OCI-LY7 (cell line): Measurements from ENCODE around the gene SEMA3E. TPM values are rescaled to one million over a fixed set of nuclear protein-coding genes. Genes with fewer than 3 reads are reported as not detected.

Experiments used
- BruUV-seq: library from RNA; stranded (reverse); fragments of 400-500 nt; replicated peaks from 2 replicates; lab custom pipeline; 2021; lab: Mats Ljungman, UMichigan
- CTCF ChIA-PET: fragments of 300-600 bp; sonication (Branson Sonifier 250); formaldehyde crosslinking; loops from one replicate; lab custom pipeline; 2022; ENCODE audit warnings: antibody characterized with exemption; ENCODE audit not compliant: unreplicated experiment; lab: Charles Lee
- POLR2A ChIA-PET: fragments of 300-600 bp; sonication (Branson Sonifier 250); formaldehyde crosslinking; loops from one replicate; lab custom pipeline; 2022; ENCODE audit warnings: antibody characterized with exemption; lab: Charles Lee
- DNase-seq: peaks from one replicate; pipeline ENCODE4 v3.0.0-alpha.2; 2015; ENCODE audit warnings: low spot score
- H2AFZ ChIP-seq: fragments of 200-600 bp; sonication (generic), shearing (Covaris generic); 2 replicates; pipeline ENCODE4 v1.6.1; 2014; ENCODE audit warnings: mild to moderate bottlenecking, antibody characterized with exemption, low read length, moderate library complexity
- H3K27ac ChIP-seq: fragments of 200-600 bp; sonication (generic); 2 replicates; pipeline ENCODE4 v1.5.1; 2014; ENCODE audit warnings: mixed run types, low read depth, mild to moderate bottlenecking, moderate library complexity, low read length, inconsistent platforms; ENCODE audit not compliant: poor library complexity, severe bottlenecking
- H3K36me3 ChIP-seq: fragments of 200-600 bp; sonication (generic); 2 replicates; pipeline ENCODE4 v1.6.1; 2014; ENCODE audit warnings: mild to moderate bottlenecking, antibody characterized with exemption, low read length, moderate library complexity, mixed read lengths; ENCODE audit not compliant: insufficient read depth
- H3K4me1 ChIP-seq: fragments of 200-600 bp; sonication (generic); 2 replicates; pipeline ENCODE4 v1.5.1; 2014; ENCODE audit warnings: mild to moderate bottlenecking, low read length; ENCODE audit not compliant: insufficient read depth, poor library complexity, severe bottlenecking
- H3K4me2 ChIP-seq: fragments of 200-600 bp; sonication (generic); 2 replicates; pipeline ENCODE4 v1.6.1; 2014; ENCODE audit warnings: mild to moderate bottlenecking, low read length
- H3K4me3 ChIP-seq: fragments of 200-600 bp; sonication (generic); 2 replicates; pipeline ENCODE4 v1.5.1; 2014; ENCODE audit warnings: mild to moderate bottlenecking, low read depth, low read length; ENCODE audit not compliant: poor library complexity, severe bottlenecking
- H3K79me2 ChIP-seq: fragments of 200-600 bp; sonication (generic); 2 replicates; pipeline ENCODE4 v1.6.1; 2016; ENCODE audit warnings: low read depth, mild to moderate bottlenecking, low read length, moderate library complexity, mixed read lengths; ENCODE audit not compliant: insufficient read depth
- H3K9me2 ChIP-seq: fragments of 200-600 bp; sonication (generic); 2 replicates; pipeline ENCODE4 v1.6.1; 2016; ENCODE audit warnings: mild to moderate bottlenecking, low read length, mixed read lengths; ENCODE audit not compliant: insufficient read depth
- H3K9me3 ChIP-seq: fragments of 200-600 bp; sonication (generic); 2 replicates; pipeline ENCODE4 v1.6.1; 2014; ENCODE audit warnings: mild to moderate bottlenecking, mixed run types, low read length, mixed read lengths
- H4K20me1 ChIP-seq: fragments of 200-600 bp; sonication (generic); 2 replicates; pipeline ENCODE4 v1.6.1; 2014; ENCODE audit warnings: mild to moderate bottlenecking, antibody characterized with exemption, low read length, moderate library complexity, mixed read lengths; ENCODE audit not compliant: insufficient read depth
- CTCF ChIP-seq: fragments of 200-600 bp; sonication (generic); conservative IDR thresholded peaks from 2 replicates; pipeline ENCODE4 v1.5.1; 2014; ENCODE audit warnings: mild to moderate bottlenecking, antibody characterized with exemption, low read length, moderate library complexity, mixed read lengths
- EZH2phosphoT487 ChIP-seq: fragments of 200-600 bp; sonication (generic); IDR thresholded peaks from 2 replicates; pipeline ENCODE4 v1.6.1; 2018; ENCODE audit warnings: low read depth, borderline replicate concordance, mild to moderate bottlenecking, mixed run types, antibody characterized with exemption, low read length, moderate library complexity, mixed read lengths
- intact Hi-C: fragments of 100-400 bp; cut with micrococcal nuclease; formaldehyde crosslinking; loops from one replicate; pipeline ENCODE4 v1.10.0; 2022; ENCODE audit not compliant: unreplicated experiment
- total RNA-seq, 2 experiments: library from RNA; depleted of rRNA in 1 of 2; stranded (reverse); fragments of >200 nt in 1 of 2; shearing (Covaris generic) in 1 of 2; gene quantifications; 2 replicates each; pipeline ENCODE4 v1.2.3, GENCODE V29; 2014 to 2022

SEMA3E gene
- total RNA-seq, 2 experiments from 2014 or later: 0.06 TPM; not detected in 1

GRCh38 chr7:83447681-83448080, 201.3 kb downstream of the SEMA3E start:
- H3K9me3 ChIP-seq: no peaks in the 10 kb centered on the region
- intact Hi-C loops: no loop called here

GRCh38 chr7:83446102-83446669, 202.8 kb downstream of the SEMA3E start:
- no peak for DNase-seq
- Histone ChIP-seq H2AFZ (no peak overlapping the region), H3K4me1 (no peaks in the 10 kb centered on the region), H3K27ac (no peak overlapping the region), H3K36me3 (no peaks in the 10 kb centered on the region), H3K4me2 (no peak overlapping the region), H3K4me3 (no peak overlapping the region), H3K9me3 (no peaks in the 10 kb centered on the region), H3K79me2 (no peaks in the 10 kb centered on the region), H3K9me2 (no peaks in the 10 kb centered on the region), H4K20me1 (no peaks in the 10 kb centered on the region)
- ChIA-PET POLR2A (interaction anchor here (0.5 kb wide), 1 partner anchor 13 kb away, joined by 3 read pairs; no protein-coding TSS in a partner anchor), CTCF (no interaction called here)
- no TSS peak for BruUV-seq
- TF ChIP-seq CTCF (no peak), EZH2phosphoT487 (no peak)
- intact Hi-C loops: no loop called here

More at GRCh38 chr7:83447681-83448080, 201.3 kb downstream of the SEMA3E start:
- Histone ChIP-seq H3K4me3 (no peak overlapping the region), H2AFZ (no peak overlapping the region), H3K36me3 (no peaks in the 10 kb centered on the region), H3K9me2 (no peaks in the 10 kb centered on the region), H3K27ac (no peak overlapping the region), H3K4me2 (no peak overlapping the region), H3K4me1 (no peaks in the 10 kb centered on the region), H3K79me2 (no peaks in the 10 kb centered on the region), H4K20me1 (no peaks in the 10 kb centered on the region)
- TF ChIP-seq CTCF (no peak), EZH2phosphoT487 (no peak)
- CTCF ChIA-PET: no interaction called here
- POLR2A ChIA-PET: no interaction called here
- DNase-seq: no peak
- no TSS peak for BruUV-seq

- Histone ChIP-seq H3K4me3 (no peak overlapping the region), H3K4me1 (no peaks in the 10 kb centered on the region), H3K79me2 (no peaks in the 10 kb centered on the region), H3K9me2 (no peaks in the 10 kb centered on the region), H3K36me3 (no peaks in the 10 kb centered on the region), H3K9me3 (no peaks in the 10 kb centered on the region), H3K27ac (no peak overlapping the region), H4K20me1 (no peaks in the 10 kb centered on the region), H3K4me2 (no peak overlapping the region), H2AFZ (no peak overlapping the region)
- no TSS peak for BruUV-seq
- POLR2A ChIA-PET: no interaction called here
- CTCF ChIA-PET: no interaction called here
- intact Hi-C loops: no loop called here
- DNase-seq: no peak
- no peak for TF ChIP-seq CTCF
- no peak for TF ChIP-seq EZH2phosphoT487
Observed at GRCh38 chr7:83442911-83443310, 206.0 kb downstream of the SEMA3E start.
